ENCODE measurements around the gene SNX20.
A peak's percentile ranks its signal among the peaks of the same experiment; 100 is the strongest.

Gene SNX20

DNA sequence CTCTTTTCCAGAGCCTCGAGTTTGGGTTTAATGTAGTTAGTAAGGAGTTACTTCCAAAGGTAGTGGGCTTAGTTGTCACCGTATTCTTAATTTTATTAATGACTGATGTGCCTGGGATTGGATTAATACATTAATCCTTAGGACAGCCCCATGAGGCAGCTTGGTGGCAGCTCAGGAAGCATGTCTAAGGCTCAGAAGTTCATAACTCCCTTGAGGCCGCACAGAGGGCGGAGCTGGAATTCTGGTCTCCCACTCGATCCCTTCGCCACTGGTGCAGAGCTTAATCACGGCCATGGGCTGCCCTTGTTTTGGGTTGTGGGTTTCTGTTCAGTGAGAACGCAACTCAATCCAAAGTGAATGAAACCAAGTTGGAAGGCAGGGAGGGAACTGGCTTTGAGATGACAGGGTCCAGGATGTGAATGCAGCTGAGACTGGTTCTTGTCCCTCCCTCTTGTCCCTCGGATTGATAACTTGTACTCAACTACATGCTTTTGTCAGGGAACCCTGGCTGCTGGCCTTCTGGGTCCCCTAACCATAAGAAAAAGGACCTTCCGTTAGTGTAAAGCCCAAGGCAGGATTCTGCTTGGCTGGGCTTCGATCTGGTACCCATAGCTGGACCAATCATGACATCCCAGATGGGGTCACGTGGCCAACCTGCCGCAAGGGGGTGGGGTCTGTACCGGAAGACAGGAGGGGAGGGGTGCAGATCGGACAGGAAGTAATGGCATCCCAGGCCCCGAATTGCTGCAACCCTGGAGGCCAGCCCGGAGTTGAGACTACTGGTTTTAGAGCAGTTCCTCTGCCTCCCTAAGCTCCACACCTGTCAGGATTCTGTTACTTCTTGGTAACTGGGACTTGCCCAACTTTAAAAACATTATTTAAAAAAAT is 45.4 kb downstream of the SNX20 start:
- peak; percentile 8 for DNase-seq (ENCODE audit: low read depth)

GRCh38 chr16:50634947-50635346 is 46.2 kb downstream of the SNX20 start:
- DNase-seq (ENCODE audit: low read depth): no peak

- no peak for DNase-seq (ENCODE audit: low read depth)
These were observed 47.0 kb downstream of the SNX20 start for GRCh38 chr16:50634090-50634489.

DNA sequence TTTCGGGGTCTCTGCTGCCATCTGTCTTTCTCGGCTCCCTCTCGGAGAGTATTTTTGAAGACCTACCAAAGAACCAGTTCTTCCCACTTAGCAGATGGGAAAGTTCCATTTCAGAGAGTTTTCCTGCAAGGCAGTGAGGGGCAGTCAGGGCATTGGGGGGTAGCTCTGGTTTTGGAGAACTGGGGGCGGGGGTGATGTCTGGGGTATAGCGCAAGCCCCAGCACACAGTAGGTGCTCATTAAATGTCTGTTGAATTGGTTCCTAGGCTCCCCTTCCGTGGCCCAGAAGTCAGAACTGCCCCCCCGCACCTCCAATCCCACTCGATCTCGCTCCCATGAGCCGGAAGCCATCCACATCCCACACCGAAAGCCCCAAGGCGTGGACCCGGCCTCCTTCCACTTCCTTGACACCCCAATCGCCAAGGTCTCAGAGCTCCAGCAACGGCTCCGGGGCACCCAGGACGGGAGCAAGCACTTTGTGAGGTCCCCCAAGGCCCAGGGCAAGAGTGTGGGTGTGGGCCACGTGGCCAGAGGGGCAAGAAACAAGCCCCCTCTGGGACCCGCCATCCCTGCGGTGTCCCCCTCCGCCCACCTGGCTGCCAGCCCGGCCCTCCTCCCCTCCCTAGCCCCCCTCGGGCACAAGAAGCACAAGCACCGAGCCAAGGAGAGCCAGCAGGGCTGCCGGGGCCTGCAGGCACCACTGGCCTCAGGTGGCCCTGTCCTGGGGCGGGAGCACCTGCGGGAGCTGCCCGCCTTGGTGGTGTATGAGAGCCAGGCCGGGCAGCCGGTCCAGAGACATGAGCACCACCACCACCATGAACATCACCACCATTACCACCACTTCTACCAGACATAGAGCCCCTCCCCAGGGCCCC is 47.9 kb downstream of the SNX20 start:
- DNase-seq (ENCODE audit: low read depth): no peak

GRCh38 chr16:50631985-50632576 is 49.0 kb downstream of the SNX20 start:
- no peak for DNase-seq (ENCODE audit: low read depth)

GRCh38 chr16:50631249-50631984 is 49.7 kb downstream of the SNX20 start:
- no peak for DNase-seq (ENCODE audit: low read depth)

- no peak for DNase-seq (ENCODE audit: low read depth)
These were observed 50.6 kb downstream of the SNX20 start for GRCh38 chr16:50630394-50631020.

DNA sequence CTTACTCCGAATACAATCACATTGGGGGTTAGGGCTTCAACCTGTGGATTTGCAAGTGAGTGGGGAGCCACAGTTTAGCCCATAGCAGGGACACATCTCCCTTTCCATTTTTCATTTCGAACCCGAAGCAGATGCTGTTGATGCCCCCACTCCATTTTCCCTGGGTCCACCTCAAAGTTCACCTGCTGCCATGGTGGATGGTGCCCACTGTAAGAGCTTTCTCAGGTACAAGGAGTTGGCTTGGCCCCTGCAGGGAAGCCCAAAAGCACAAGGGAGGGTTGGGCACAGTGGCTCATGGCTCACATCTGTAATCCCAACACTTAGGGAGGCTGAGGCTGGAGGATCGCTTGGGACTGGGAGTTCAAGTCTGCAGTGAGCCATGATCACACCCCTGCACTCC is 51.8 kb downstream of the SNX20 start:
- DNase-seq (ENCODE audit: low read depth): no peak

GRCh38 chr16:50628156-50628802 is 52.8 kb downstream of the SNX20 start:
- DNase-seq (ENCODE audit: low read depth): no peak

DNA sequence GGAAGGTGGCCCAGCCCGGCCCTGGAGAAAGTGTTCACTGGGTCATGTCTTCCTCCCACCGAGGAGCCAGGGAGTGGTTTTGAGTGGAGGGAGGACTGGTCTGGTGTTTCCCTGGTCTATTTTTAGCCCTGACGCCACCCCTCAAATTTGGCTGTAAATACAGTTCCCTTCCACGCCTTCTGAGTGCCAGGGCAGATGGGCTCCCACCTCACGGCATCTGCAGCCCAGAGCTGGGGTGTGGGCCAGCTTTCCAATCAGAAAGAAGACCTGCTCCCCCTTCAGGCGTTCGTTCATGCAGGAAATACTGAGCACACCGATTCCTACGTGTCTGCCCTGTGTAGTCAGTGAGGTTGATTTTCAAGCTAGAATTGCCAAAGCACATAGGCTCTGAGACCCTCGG is 53.7 kb downstream of the SNX20 start:
- peak; percentile 10 for DNase-seq (ENCODE audit: low read depth)

DNA sequence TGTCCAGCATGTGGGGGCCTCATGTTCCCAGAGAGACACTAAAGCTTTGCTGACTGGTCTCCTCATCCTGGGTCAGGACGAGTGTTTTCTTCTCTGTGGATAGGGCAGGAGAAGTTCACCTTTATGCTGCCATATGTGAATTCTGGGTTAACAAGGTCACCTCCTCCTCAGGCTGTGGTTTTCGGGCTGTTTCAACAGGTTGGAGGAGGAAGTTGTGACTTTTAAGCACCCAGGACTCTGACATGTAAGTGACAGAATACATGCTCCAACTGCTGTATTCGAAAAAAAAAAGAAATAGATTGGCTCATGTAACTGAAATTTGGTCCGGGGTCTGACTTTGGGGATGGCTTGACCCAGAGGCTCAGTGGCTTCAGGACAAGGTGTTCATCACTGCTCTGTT is 54.2 kb downstream of the SNX20 start:
- DNase-seq (ENCODE audit: low read depth): no peak

- DNase-seq (ENCODE audit: low read depth): no peak
These were observed 55.7 kb downstream of the SNX20 start for GRCh38 chr16:50625374-50625773.

GRCh38 chr16:50624449-50624970 is 56.6 kb downstream of the SNX20 start:
- DNase-seq (ENCODE audit: low read depth): no peak

- DNase-seq (ENCODE audit: low read depth): no peak
These were observed 58.3 kb downstream of the SNX20 start for GRCh38 chr16:50622643-50623369.

DNA sequence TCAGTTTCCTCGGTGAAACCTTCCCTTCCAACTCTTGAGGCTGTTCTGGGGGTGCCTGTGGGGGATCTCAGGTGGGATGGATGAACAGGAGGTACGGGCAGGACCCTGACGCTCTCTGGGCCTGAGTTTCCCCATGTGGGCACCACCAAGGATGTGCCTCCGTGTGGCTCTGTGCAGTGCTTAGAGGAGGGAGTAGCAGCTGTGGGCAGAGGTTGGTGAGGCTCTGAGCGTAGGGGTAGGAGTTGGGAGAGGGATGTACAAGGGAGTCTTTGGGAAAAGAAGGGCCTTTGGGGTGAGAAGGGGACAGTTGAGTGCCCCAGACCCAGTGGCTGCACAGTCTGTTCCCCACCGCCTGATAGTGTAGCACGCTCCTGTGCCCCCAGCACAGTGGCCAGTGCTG is 59.1 kb downstream of the SNX20 start:
- DNase-seq (ENCODE audit: low read depth): no peak
